Coronary artery (tissue), 2 donors: ENCODE measurements around the gene MAGEB5.

Source experiments
- DNase-seq: peaks from one replicate; pipeline ENCODE4 v3.0.0-alpha.2; 2017; ENCODE audit warnings: low spot score
- H3K27ac ChIP-seq, 2 donors: fragments of 200-600 bp; sonication (generic); one replicate each; pipeline ENCODE4 v1.5.1; 2016 to 2019
- H3K4me3 ChIP-seq: fragments of 200-600 bp; sonication (generic); 2 replicates; pipeline ENCODE4 v1.5.1; 2016; ENCODE audit warnings: mild to moderate bottlenecking, moderate library complexity
- TF ChIP-seq, protein P1 (sequence below): fragments of 200-600 bp; sonication (generic); IDR thresholded peaks from one replicate; pipeline ENCODE4 v1.5.1; 2019; ENCODE audit warnings: antibody characterized with exemption

The MAGEB5 gene

DNA sequence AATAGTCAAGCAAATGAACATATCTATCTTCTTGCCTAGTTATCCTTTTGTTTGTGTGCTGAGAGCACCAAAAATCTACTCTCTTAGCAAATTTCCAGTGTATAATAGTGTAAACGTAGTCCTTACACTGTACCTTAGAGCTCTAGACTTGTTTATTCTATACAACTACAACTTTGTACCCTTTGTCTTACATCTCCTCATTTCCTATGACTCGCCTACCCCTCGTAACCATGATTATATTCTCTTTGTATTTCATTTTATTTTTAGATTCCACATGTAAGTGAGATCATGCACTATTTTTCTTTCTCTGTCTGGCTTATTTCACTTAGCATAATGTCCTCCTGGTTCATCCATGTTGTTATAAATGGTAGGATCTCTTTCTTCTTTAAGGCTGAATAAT lies 37.6 kb downstream of the MAGEB5 start:
- H3K4me3 ChIP-seq: no peak overlapping the region
- DNase-seq: no peak
- TF ChIP-seq, protein P1, sequence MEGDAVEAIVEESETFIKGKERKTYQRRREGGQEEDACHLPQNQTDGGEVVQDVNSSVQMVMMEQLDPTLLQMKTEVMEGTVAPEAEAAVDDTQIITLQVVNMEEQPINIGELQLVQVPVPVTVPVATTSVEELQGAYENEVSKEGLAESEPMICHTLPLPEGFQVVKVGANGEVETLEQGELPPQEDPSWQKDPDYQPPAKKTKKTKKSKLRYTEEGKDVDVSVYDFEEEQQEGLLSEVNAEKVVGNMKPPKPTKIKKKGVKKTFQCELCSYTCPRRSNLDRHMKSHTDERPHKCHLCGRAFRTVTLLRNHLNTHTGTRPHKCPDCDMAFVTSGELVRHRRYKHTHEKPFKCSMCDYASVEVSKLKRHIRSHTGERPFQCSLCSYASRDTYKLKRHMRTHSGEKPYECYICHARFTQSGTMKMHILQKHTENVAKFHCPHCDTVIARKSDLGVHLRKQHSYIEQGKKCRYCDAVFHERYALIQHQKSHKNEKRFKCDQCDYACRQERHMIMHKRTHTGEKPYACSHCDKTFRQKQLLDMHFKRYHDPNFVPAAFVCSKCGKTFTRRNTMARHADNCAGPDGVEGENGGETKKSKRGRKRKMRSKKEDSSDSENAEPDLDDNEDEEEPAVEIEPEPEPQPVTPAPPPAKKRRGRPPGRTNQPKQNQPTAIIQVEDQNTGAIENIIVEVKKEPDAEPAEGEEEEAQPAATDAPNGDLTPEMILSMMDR: no peak
- H3K27ac ChIP-seq: no peak overlapping the region

DNA sequence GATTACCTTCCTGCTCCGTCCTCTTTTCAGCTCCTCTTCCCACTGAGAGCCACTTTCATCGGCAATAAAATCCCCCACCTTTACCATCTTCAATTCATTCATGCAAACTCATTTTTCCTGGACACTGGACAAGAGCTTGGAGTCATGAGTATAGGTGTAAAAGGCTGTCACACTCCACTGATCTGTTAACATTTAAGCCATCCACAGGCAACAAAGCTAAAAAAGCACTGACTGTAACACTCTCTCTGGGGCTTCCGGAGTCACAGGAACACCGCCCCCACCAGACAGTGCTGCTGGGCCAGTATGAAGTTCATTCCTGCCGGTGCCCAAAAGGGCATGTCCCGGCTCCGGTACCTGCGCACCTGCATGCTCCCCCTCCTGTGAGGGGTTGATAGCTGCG lies 38.5 kb downstream of the MAGEB5 start:
- H3K4me3 ChIP-seq: no peak overlapping the region
- H3K27ac ChIP-seq: no peak overlapping the region
- no peak for DNase-seq
- TF ChIP-seq, protein P1: no peak

DNA sequence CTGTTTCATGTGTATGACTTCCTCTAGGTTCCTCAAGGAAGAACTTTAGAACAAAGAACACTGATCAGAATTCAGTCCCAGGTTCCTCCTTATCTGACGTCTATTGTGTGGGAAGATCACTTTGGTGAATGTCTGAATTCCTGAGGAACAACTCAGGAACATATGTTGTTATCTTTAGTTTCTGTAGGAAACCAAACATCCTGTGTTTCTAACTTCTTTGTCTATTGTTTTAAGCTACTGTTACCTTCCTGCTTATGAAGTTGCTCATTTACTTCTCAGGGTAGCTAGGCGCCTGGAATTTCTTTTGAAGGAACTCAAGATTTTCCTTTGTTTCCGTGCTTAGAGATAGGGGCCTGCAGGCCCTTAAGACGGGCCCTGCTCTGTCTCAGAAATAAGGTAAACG lies 46.2 kb downstream of the MAGEB5 start:
- TF ChIP-seq, protein P1: no peak
- Histone ChIP-seq H3K4me3 (no peak overlapping the region), H3K27ac (no peak overlapping the region)
- no peak for DNase-seq
